Measurements from ENCODE around the gene FAM219A.

- TF ChIP-seq CTCF (conservative IDR thresholded peaks at IDR 0.05; ENCODE audit: low read depth, low read length) (no peak), EZH2 (IDR thresholded peaks at IDR 0.05; ENCODE audit: borderline replicate concordance, low read depth, low read length, poor library complexity, severe bottlenecking) (no peak)
These were observed 84.0 kb downstream of the FAM219A start for GRCh38 chr9:34374339-34374738.
